Activated CD8-positive, alpha-beta memory T cell treated with anti-CD3 and anti-CD28 coated beads, Interleukin-2, amount 50 U/mL, for 24 hours (primary cell): ENCODE results near the gene RNF115.
"Not testable (repeated sequence)": the region's sequence is repeated elsewhere in the genome, so short reads cannot be mapped to it uniquely, and the experiment has no call there.

ENCODE experiments used
- DNase-seq: peaks from one replicate; pipeline ENCODE4 v3.0.0-alpha.2; 2020; ENCODE audit errors: extremely low read depth

Gene RNF115

GRCh38 chr1:145827966-145828365 is 4.1 kb upstream of the RNF115 start:
- no peak for DNase-seq

- DNase-seq: no peak
Observed at GRCh38 chr1:145826030-145826429, 2.1 kb upstream of the RNF115 start.

GRCh38 chr1:145824499-145824842 is 576 bp upstream of the RNF115 start:
- DNase-seq: no peak

- DNase-seq: not testable (repeated sequence)
Observed at GRCh38 chr1:145822779-145823331, 1.0 kb downstream of the RNF115 start.

- not testable (repeated sequence) for DNase-seq
Observed at GRCh38 chr1:145818095-145818494, 5.8 kb downstream of the RNF115 start.

- DNase-seq: not testable (repeated sequence)
Observed at GRCh38 chr1:145812977-145813810, 10.7 kb downstream of the RNF115 start.

- no peak for DNase-seq
Observed at GRCh38 chr1:145806844-145807243, 17.1 kb downstream of the RNF115 start.

GRCh38 chr1:145806408-145806807 is 17.5 kb downstream of the RNF115 start:
- no peak for DNase-seq

- DNase-seq: no peak
Observed at GRCh38 chr1:145805057-145805456, 18.8 kb downstream of the RNF115 start.

GRCh38 chr1:145804235-145805045 is 19.5 kb downstream of the RNF115 start:
- no peak for DNase-seq

GRCh38 chr1:145799806-145800205 is 24.1 kb downstream of the RNF115 start:
- DNase-seq: no peak

GRCh38 chr1:145796753-145797152 is 27.1 kb downstream of the RNF115 start:
- no peak for DNase-seq

- no peak for DNase-seq
Observed at GRCh38 chr1:145795257-145795881, 28.5 kb downstream of the RNF115 start.

- no peak for DNase-seq
Observed at GRCh38 chr1:145792484-145792883, 31.4 kb downstream of the RNF115 start.

GRCh38 chr1:145791860-145792259 is 32.0 kb downstream of the RNF115 start:
- DNase-seq: not testable (repeated sequence)

- DNase-seq: no peak
Observed at GRCh38 chr1:145788580-145788979, 35.3 kb downstream of the RNF115 start.

GRCh38 chr1:145786271-145786670 is 37.6 kb downstream of the RNF115 start:
- no peak for DNase-seq

GRCh38 chr1:145785547-145785946 is 38.3 kb downstream of the RNF115 start:
- no peak for DNase-seq

GRCh38 chr1:145784409-145784808 is 39.5 kb downstream of the RNF115 start:
- no peak for DNase-seq

- no peak for DNase-seq
Observed at GRCh38 chr1:145782272-145783099, 41.4 kb downstream of the RNF115 start.

- DNase-seq: no peak
Observed at GRCh38 chr1:145778146-145778540, 45.8 kb downstream of the RNF115 start.
